Ovary (tissue), 3 donors: ENCODE data around the gene MKX.

Experiments
- CTCF ChIP-seq, 3 donors: fragments of 450-650 bp in 2 of 3; fragments of 200-600 bp in 1 of 3; IDR thresholded peaks; one replicate each; pipeline versions ENCODE4 v1.5.1 to v1.8.0; 2016 to 2022; ENCODE audit warnings: antibody characterized with exemption in 3 of 3, mild to moderate bottlenecking in 1 of 3
- EP300 ChIP-seq: sonication (generic); formaldehyde crosslinking; IDR thresholded peaks from one replicate; pipeline ENCODE4 v1.6.1; 2017; ENCODE audit warnings: antibody characterized with exemption
- POLR2A ChIP-seq: fragments of 450-650 bp; IDR thresholded peaks from one replicate; pipeline ENCODE4 v1.6.1; 2017; ENCODE audit warnings: antibody characterized with exemption, mild to moderate bottlenecking, moderate library complexity
- donor health status: DM: no; HTN: no; CAD: no.

- TF ChIP-seq EP300: no peak
- no peak for TF ChIP-seq CTCF (IDR thresholded peaks at IDR 0.05)
- no peak for TF ChIP-seq POLR2A
Observed at GRCh38 chr10:27771231-27771630, 25.6 kb upstream of the MKX start.
